Measurements from ENCODE around the gene NPC2. TPM values are rescaled to one million over a fixed set of nuclear protein-coding genes. Genes with fewer than 3 reads are reported as not detected.

NPC2 gene
- total and polyA plus RNA-seq, 4 donors = 922 to 1,539 (median 1,190) TPM

DNA sequence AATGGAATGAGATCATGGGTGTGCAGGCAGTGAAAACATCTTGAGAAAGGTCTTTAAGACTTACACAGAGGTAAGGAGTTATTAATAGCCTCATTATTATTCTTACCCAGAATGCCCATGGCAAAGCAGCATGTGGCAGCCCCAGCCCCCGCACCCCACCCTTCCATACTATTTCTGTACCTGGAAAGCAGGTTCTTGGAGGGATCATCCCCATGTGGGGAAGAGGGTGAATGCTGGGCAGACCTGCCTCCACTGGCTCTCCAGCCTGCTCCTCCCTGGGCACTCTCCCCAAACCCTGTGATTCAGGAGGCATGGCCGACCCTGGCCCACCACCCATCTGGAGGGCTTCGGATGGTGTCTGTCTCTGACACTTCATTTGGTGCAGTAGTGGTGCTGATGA, 28.3 kb downstream of the NPC2 start:
- peaks cover 0 to 14% (median 0%) of the 10 kb centered on the region in 5 donors for H3K4me1 ChIP-seq (ENCODE audit: control insufficient read depth in 5 of 5, insufficient read depth in 5 of 5, low read length in 5 of 5)
- H3K9me3 ChIP-seq (ENCODE audit: control insufficient read depth in 4 of 4, insufficient read depth in 3 of 4, low read length in 3 of 4) = peaks cover 0 to 1% (median 0%) of the 10 kb centered on the region in 4 donors
- H3K36me3 ChIP-seq (ENCODE audit: control insufficient read depth in 4 of 4, insufficient read depth in 4 of 4, low read length in 4 of 4) = peaks cover 0 to 7% (median 0%) of the 10 kb centered on the region in 4 donors
- ATAC-seq (ENCODE audit: insufficient read depth, low FRiP score) (no peak), DNase-seq (peak; percentile 18 to 24 (median 21))
- no peak overlapping the region for H3K27ac ChIP-seq (ENCODE audit: low read depth in 1 of 2, low read length in 1 of 2)
- H3K4me3 ChIP-seq = no peak overlapping the region
- H3K9ac ChIP-seq (ENCODE audit: insufficient read depth in 1 of 2, low read length in 2 of 2) = no peak overlapping the region
- no peak for TF ChIP-seq CTCF (IDR thresholded peaks at IDR 0.05; ENCODE audit: control extremely low read depth, extremely low read depth)
- H3K27me3 ChIP-seq (ENCODE audit: control insufficient read depth in 3 of 3, insufficient read depth in 3 of 3, low read length in 2 of 3) = no peaks in the 10 kb centered on the region
- 89% methylated on average over 3 of the region's 3 CpGs for WGBS, 2 donors

- 88 to 93% methylated on average over 5 of the region's 5 CpGs for WGBS, 2 donors
- H3K9ac ChIP-seq (ENCODE audit: insufficient read depth in 1 of 2, low read length in 2 of 2) = no peak overlapping the region
- DNase-seq (no peak), ATAC-seq (ENCODE audit: insufficient read depth, low FRiP score) (no peak)
- H3K4me1 ChIP-seq (ENCODE audit: control insufficient read depth in 5 of 5, insufficient read depth in 5 of 5, low read length in 5 of 5) = peaks cover 0 to 11% (median 0%) of the 10 kb centered on the region in 5 donors
- no peak overlapping the region for H3K4me3 ChIP-seq
- no peak for TF ChIP-seq CTCF (IDR thresholded peaks at IDR 0.05; ENCODE audit: control extremely low read depth, extremely low read depth)
- H3K36me3 ChIP-seq (ENCODE audit: control insufficient read depth in 4 of 4, insufficient read depth in 4 of 4, low read length in 4 of 4) = peaks cover 0 to 5% (median 0%) of the 10 kb centered on the region in 4 donors
- H3K27ac ChIP-seq (ENCODE audit: low read depth in 1 of 2, low read length in 1 of 2) = no peak overlapping the region
- H3K9me3 ChIP-seq (ENCODE audit: control insufficient read depth in 4 of 4, insufficient read depth in 3 of 4, low read length in 3 of 4) = peaks cover 0 to 1% (median 0%) of the 10 kb centered on the region in 4 donors
- H3K27me3 ChIP-seq (ENCODE audit: control insufficient read depth in 3 of 3, insufficient read depth in 3 of 3, low read length in 2 of 3) = no peaks in the 10 kb centered on the region
These were observed 29.4 kb downstream of the NPC2 start for GRCh38 chr14:74463697-74464096.

DNA sequence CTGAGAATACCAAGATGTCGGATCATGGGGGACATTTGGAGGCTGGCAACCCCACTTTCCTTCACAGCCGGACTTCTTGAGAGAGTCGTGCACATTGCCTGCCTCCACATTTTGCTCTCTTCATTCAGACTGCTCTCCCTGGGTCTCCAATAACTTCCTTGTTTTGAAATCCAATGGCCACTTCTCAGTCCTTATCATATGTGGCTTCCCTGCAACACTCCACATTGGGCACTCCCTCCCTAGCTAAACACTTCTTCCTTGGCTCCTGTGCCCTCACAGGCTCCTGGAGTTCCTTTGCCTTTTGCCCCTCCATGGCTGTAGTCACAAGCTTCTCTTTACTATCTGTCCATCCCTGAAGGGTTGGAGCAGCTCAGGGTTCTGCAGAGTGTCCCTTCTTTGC, 30.1 kb downstream of the NPC2 start:
- Histone ChIP-seq H3K4me1 (ENCODE audit: control insufficient read depth in 5 of 5, insufficient read depth in 5 of 5, low read length in 5 of 5) (peaks cover 0 to 9% (median 0%) of the 10 kb centered on the region in 5 donors), H3K27me3 (ENCODE audit: control insufficient read depth in 3 of 3, insufficient read depth in 3 of 3, low read length in 2 of 3) (no peaks in the 10 kb centered on the region), H3K4me3 (no peak overlapping the region), H3K36me3 (ENCODE audit: control insufficient read depth in 4 of 4, insufficient read depth in 4 of 4, low read length in 4 of 4) (peaks cover 0 to 2% (median 0%) of the 10 kb centered on the region in 4 donors), H3K27ac (ENCODE audit: low read depth in 1 of 2, low read length in 1 of 2) (peak overlapping the region in 1 of 2 donors; percentile 34), H3K9me3 (ENCODE audit: control insufficient read depth in 4 of 4, insufficient read depth in 3 of 4, low read length in 3 of 4) (peaks cover 0 to 1% (median 0%) of the 10 kb centered on the region in 4 donors), H3K9ac (ENCODE audit: insufficient read depth in 1 of 2, low read length in 2 of 2) (no peak overlapping the region)
- no peak for TF ChIP-seq CTCF (IDR thresholded peaks at IDR 0.05; ENCODE audit: control extremely low read depth, extremely low read depth)
- no peak for DNase-seq
- WGBS, 2 donors = 67 to 94% methylated on average over 3 of the region's 3 CpGs
- no peak for ATAC-seq (ENCODE audit: insufficient read depth, low FRiP score)

DNA sequence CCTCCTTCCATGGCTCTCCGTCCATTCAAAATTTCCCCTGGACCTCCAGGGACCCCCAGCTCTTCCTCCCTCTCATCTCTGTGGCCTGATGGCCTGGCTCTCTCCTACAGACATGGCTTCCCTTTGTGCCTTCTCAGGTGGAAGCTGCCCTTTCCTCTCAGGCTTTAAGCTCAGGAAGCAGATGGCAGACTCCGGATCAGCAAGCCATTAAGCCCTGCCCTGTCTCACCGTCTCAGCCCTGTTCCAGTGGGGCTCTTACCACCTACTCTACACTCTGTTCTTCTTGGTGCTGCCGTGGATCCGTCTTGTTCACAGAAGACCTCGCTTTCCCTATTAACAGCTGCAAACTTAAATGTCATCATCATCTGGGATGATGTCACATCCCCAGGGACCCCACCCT, 33.1 kb downstream of the NPC2 start:
- Histone ChIP-seq H3K9ac (ENCODE audit: insufficient read depth in 1 of 2, low read length in 2 of 2) (no peak overlapping the region), H3K9me3 (ENCODE audit: control insufficient read depth in 4 of 4, insufficient read depth in 3 of 4, low read length in 3 of 4) (peaks cover 0 to 1% (median 0%) of the 10 kb centered on the region in 4 donors), H3K27me3 (ENCODE audit: control insufficient read depth in 3 of 3, insufficient read depth in 3 of 3, low read length in 2 of 3) (no peaks in the 10 kb centered on the region), H3K36me3 (ENCODE audit: control insufficient read depth in 4 of 4, insufficient read depth in 4 of 4, low read length in 4 of 4) (no peaks in the 10 kb centered on the region), H3K4me3 (no peak overlapping the region), H3K4me1 (ENCODE audit: control insufficient read depth in 5 of 5, insufficient read depth in 5 of 5, low read length in 5 of 5) (peaks cover 0 to 9% (median 0%) of the 10 kb centered on the region in 5 donors), H3K27ac (ENCODE audit: low read depth in 1 of 2, low read length in 1 of 2) (no peak overlapping the region)
- DNase-seq = no peak
- ATAC-seq (ENCODE audit: insufficient read depth, low FRiP score) = no peak
- TF ChIP-seq CTCF (IDR thresholded peaks at IDR 0.05; ENCODE audit: control extremely low read depth, extremely low read depth) = no peak
- 55 to 75% methylated on average over 6 of the region's 6 CpGs for WGBS, 2 donors
